ENCODE data around the gene TMEM236. TPM values are rescaled to one million over a fixed set of nuclear protein-coding genes. Genes with fewer than 3 reads are reported as not detected.

Gene TMEM236
- total RNA-seq, 2 donors from 2014 or later, result 0.52 to 0.66 TPM

DNA sequence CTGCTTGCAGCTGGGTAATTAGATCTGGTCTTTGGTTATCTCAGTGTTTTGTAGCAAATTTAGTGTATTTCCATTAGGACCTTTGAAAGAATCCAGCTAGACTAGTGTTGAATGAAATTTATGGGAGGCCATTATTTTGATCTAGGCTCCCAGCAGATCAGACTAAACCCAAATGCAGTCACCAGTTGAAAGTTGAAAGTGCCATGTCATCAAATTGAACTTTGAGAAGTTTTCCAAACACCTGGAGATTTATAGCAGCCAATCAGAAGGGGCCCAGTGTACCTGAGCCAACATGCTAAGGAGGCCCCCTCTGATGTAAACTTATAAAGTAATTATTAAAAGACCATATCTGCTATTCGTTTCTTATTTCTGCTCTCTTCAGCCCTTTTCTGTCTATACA is 11.3 kb upstream of the TMEM236 start:
- Histone ChIP-seq H3K27me3 (no peaks in the 10 kb centered on the region), H3K4me3 (no peak overlapping the region), H3K36me3 (replicated peaks in 1 of 2; ENCODE audit: insufficient read depth in 1 of 2, low read depth in 2 of 2) (no peaks in the 10 kb centered on the region), H3K9me3 (no peaks in the 10 kb centered on the region), H3K27ac (no peak overlapping the region), H3K4me1 (peaks cover 17% of the 10 kb centered on the region)
- ATAC-seq (no peak), DNase-seq (no peak)
- TF ChIP-seq, protein P1, sequence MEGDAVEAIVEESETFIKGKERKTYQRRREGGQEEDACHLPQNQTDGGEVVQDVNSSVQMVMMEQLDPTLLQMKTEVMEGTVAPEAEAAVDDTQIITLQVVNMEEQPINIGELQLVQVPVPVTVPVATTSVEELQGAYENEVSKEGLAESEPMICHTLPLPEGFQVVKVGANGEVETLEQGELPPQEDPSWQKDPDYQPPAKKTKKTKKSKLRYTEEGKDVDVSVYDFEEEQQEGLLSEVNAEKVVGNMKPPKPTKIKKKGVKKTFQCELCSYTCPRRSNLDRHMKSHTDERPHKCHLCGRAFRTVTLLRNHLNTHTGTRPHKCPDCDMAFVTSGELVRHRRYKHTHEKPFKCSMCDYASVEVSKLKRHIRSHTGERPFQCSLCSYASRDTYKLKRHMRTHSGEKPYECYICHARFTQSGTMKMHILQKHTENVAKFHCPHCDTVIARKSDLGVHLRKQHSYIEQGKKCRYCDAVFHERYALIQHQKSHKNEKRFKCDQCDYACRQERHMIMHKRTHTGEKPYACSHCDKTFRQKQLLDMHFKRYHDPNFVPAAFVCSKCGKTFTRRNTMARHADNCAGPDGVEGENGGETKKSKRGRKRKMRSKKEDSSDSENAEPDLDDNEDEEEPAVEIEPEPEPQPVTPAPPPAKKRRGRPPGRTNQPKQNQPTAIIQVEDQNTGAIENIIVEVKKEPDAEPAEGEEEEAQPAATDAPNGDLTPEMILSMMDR (IDR thresholded peaks at IDR 0.05), result no peak
- no peak for TF ChIP-seq POLR2A (IDR thresholded peaks at IDR 0.05)
- 75 to 86% methylated on average over 1 of the region's 1 CpG for WGBS, 2 donors
- intact Hi-C loops (cut with DNase I), result no loop called here

DNA sequence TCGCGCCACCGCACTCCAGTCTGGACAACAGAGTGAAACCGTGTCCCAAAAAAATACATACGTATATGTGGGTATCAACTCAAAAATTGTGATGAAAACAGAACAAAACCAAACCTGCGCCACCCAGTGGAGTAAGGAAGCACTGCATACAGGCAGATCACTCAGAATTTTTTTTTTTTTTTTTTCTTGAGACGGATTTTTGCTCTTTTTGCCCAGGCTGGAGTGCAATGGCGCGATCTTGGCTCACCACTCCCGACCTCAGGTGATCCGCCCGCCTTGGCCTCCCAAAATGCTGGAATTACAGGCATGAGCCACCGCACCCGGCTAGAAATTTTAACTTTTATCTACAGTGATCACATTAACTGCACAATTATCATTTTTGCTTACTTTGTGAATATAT is 9.1 kb upstream of the TMEM236 start:
- no peak for TF ChIP-seq POLR2A (IDR thresholded peaks at IDR 0.05)
- TF ChIP-seq, protein P1 (IDR thresholded peaks at IDR 0.05), result peak; percentile 74 to 97 (median 89)
- H3K36me3 ChIP-seq (replicated peaks in 1 of 2; ENCODE audit: insufficient read depth in 1 of 2, low read depth in 2 of 2), result no peaks in the 10 kb centered on the region
- WGBS, 2 donors, result 16% methylated on average over 14 of the region's 14 CpGs
- no peak for ATAC-seq
- H3K27me3 ChIP-seq, result no peaks in the 10 kb centered on the region
- DNase-seq, result peak; percentile 54 to 74 (median 64)
- no peaks in the 10 kb centered on the region for H3K9me3 ChIP-seq
- no peak overlapping the region for H3K4me3 ChIP-seq
- H3K4me1 ChIP-seq, result peaks cover 13% of the 10 kb centered on the region
- intact Hi-C loops (cut with DNase I), result no loop called here
- H3K27ac ChIP-seq, result no peak overlapping the region

DNA sequence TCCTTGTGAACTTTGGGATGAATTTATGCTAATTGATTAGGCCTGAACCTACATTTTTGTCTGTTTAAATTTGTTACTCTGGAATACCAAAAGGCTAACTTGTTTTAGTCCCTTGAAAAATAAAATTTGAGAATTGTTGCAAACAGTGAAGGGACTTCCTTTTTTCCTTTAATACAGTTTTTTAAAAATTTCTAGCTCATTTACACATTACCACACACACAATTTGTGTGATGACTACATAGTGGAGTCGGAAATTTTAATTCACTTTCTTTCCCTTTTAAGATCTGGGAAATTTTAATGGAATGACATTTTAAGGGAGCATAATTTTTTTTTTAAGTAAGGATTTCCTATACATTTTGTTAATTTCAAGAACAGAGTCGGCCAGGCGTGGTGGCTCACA is 8.6 kb upstream of the TMEM236 start:
- Histone ChIP-seq H3K27me3 (no peaks in the 10 kb centered on the region), H3K27ac (no peak overlapping the region), H3K9me3 (no peaks in the 10 kb centered on the region), H3K36me3 (replicated peaks in 1 of 2; ENCODE audit: insufficient read depth in 1 of 2, low read depth in 2 of 2) (no peaks in the 10 kb centered on the region), H3K4me1 (peaks cover 16% of the 10 kb centered on the region), H3K4me3 (no peak overlapping the region)
- DNase-seq (no peak), ATAC-seq (no peak)
- WGBS, 2 donors, result 78 to 88% methylated on average over 3 of the region's 3 CpGs
- intact Hi-C loops (cut with DNase I), result no loop called here
- TF ChIP-seq, protein P1 (IDR thresholded peaks at IDR 0.05), result no peak
- no peak for TF ChIP-seq POLR2A (IDR thresholded peaks at IDR 0.05)

DNA sequence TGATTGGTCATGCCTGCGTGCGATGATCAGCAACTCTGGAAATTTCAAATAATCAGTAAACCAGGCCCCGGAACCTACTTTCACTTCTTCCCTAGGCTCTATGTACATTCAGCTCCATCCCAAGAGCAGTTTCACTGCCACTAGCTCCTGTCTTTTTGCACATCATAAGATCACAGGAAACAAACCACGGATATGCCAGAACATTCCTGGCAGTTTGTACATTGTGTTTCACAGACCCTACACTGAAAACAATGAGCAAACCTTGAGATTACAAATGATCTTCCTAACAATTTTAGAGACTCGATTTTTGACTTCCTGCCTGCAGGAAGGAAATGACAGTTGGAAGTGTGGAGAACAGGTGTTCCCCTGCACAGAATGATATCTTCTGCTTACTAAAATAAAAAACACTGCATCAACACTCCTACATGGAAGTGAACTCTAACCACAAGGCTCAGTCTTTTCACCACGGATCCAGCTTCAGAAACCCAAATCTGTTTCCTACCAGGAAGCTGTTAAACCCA is 7.6 kb upstream of the TMEM236 start:
- TF ChIP-seq POLR2A (IDR thresholded peaks at IDR 0.05), result no peak
- TF ChIP-seq, protein P1 (IDR thresholded peaks at IDR 0.05), result no peak
- H3K9me3 ChIP-seq, result no peaks in the 10 kb centered on the region
- WGBS, 2 donors, result 61 to 74% methylated on average over 6 of the region's 6 CpGs
- H3K27me3 ChIP-seq, result no peaks in the 10 kb centered on the region
- intact Hi-C loops (cut with DNase I), result no loop called here
- peaks cover 16% of the 10 kb centered on the region for H3K4me1 ChIP-seq
- H3K36me3 ChIP-seq (replicated peaks in 1 of 2; ENCODE audit: insufficient read depth in 1 of 2, low read depth in 2 of 2), result no peaks in the 10 kb centered on the region
- no peak for ATAC-seq
- DNase-seq, result no peak
- H3K4me3 ChIP-seq, result no peak overlapping the region
- H3K27ac ChIP-seq, result no peak overlapping the region

DNA sequence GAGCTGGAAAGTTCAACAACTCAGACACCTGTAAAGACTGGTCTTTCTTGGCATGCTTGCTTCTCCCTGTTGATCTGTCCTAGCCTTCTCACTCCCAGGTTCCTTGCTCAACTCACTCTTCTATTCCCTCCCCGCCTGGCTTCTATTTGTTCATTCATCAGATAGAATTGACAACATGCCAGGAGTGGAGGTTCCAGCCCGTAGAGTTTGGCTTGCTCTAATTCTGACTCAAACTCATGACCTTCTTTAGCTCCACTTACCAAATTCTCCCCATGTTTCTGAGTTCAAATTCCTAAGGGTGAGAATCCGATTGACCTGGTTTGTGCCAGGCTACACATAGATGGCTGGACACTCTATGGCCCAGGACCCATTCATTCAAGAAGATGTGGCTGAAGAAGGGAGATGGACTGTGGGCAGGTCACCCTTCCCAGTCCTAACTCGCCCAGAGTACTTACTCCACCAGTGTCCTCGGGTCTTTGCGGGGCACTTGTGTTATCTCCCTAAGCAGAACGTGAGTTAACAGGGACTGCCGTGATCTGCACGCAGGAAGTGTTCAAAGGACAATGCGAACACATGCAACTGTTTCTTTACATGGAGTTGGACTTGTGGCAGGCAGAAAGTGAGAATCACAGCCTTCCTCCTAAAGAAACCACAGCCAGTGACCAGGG is 4.0 kb upstream of the TMEM236 start:
- peak; percentile 21 to 53 (median 45) for DNase-seq
- TF ChIP-seq POLR2A (IDR thresholded peaks at IDR 0.05), result no peak
- TF ChIP-seq, protein P1 (IDR thresholded peaks at IDR 0.05), result no peak
- no peaks in the 10 kb centered on the region for H3K36me3 ChIP-seq (replicated peaks in 1 of 2; ENCODE audit: insufficient read depth in 1 of 2, low read depth in 2 of 2)
- peaks cover 10% of the 10 kb centered on the region for H3K4me1 ChIP-seq
- H3K27ac ChIP-seq, result no peak overlapping the region
- intact Hi-C loops (cut with DNase I), result loop anchor here (5.0 kb wide), 1 partner anchor 141 kb away; no protein-coding TSS in a partner anchor
- peak; percentile 67 for ATAC-seq
- 81 to 82% methylated on average over 10 of the region's 10 CpGs for WGBS, 2 donors
- no peaks in the 10 kb centered on the region for H3K9me3 ChIP-seq
- no peaks in the 10 kb centered on the region for H3K27me3 ChIP-seq
- no peak overlapping the region for H3K4me3 ChIP-seq
